HepG2 (cell line): ENCODE data around the gene MMP24OS. TPM values are rescaled to one million over a fixed set of nuclear protein-coding genes. Genes with fewer than 3 reads are reported as not detected.

Experiments
- ATM ChIP-seq: fragments of 450-650 bp; IDR thresholded peaks from 2 replicates; pipeline ENCODE4 v1.7.1; 2017; ENCODE audit warnings: mild to moderate bottlenecking, borderline replicate concordance
- BORCS8-MEF2B ChIP-seq: sonication (generic); formaldehyde crosslinking; IDR thresholded peaks from 2 replicates; pipeline ENCODE4 v1.8.0; 2022; ENCODE audit warnings: mild to moderate bottlenecking, missing genetic modification reagents
- CHCHD3 ChIP-seq: sonication (generic); formaldehyde crosslinking; IDR thresholded peaks from 2 replicates; pipeline ENCODE4 v1.8.0; 2022; ENCODE audit warnings: mild to moderate bottlenecking, missing genetic modification reagents, moderate library complexity
- HOXA9 ChIP-seq: sonication (generic); formaldehyde crosslinking; IDR thresholded peaks from 2 replicates; pipeline ENCODE4 v1.8.1; 2022; ENCODE audit warnings: missing genetic modification reagents, mild to moderate bottlenecking, moderate library complexity, borderline replicate concordance
- MBD4 ChIP-seq: IDR thresholded peaks from 2 replicates; pipeline ENCODE4 v1.6.1; 2012; ENCODE audit warnings: low read length, inconsistent platforms, borderline replicate concordance
- NR2C2 ChIP-seq: sonication (generic); formaldehyde crosslinking; IDR thresholded peaks from 2 replicates; pipeline ENCODE4 v1.4.0; 2020; ENCODE audit warnings: missing genetic modification reagents, mild to moderate bottlenecking, moderate library complexity, borderline replicate concordance
- PHF21A ChIP-seq: sonication (generic); formaldehyde crosslinking; IDR thresholded peaks from 2 replicates; pipeline ENCODE4 v1.5.0; 2020; ENCODE audit warnings: mild to moderate bottlenecking, missing genetic modification reagents
- PITX1 ChIP-seq: sonication (generic); formaldehyde crosslinking; IDR thresholded peaks from 2 replicates; pipeline ENCODE4 v1.5.1; 2020; ENCODE audit warnings: mild to moderate bottlenecking, missing genetic modification reagents
- POLR2AphosphoS5 ChIP-seq: IDR thresholded peaks from 2 replicates; pipeline ENCODE4 v1.6.1; 2012; ENCODE audit warnings: low read depth, low read length
- TRAFD1 ChIP-seq: sonication (generic); formaldehyde crosslinking; IDR thresholded peaks from 2 replicates; pipeline ENCODE4 v1.5.1; 2020; ENCODE audit warnings: missing genetic modification reagents, mild to moderate bottlenecking, borderline replicate concordance
- YEATS2 ChIP-seq: sonication (generic); formaldehyde crosslinking; IDR thresholded peaks from 2 replicates; pipeline ENCODE4 v1.4.0; 2020; ENCODE audit warnings: missing genetic modification reagents, borderline replicate concordance
- ZNF142 ChIP-seq: sonication (generic); formaldehyde crosslinking; IDR thresholded peaks from 2 replicates; pipeline ENCODE4 v1.4.0; 2020; ENCODE audit warnings: missing genetic modification reagents
- ZNF24 ChIP-seq: fragments of 450-650 bp; IDR thresholded peaks from 2 replicates; pipeline ENCODE4 v1.6.1; 2017; ENCODE audit warnings: antibody characterized with exemption, mild to moderate bottlenecking
- ZSCAN21 ChIP-seq: sonication (generic); formaldehyde crosslinking; IDR thresholded peaks from 2 replicates; pipeline ENCODE4 v1.8.0; 2022; ENCODE audit warnings: mild to moderate bottlenecking, missing genetic modification reagents, moderate library complexity, borderline replicate concordance
- polyA plus RNA-seq, 8 experiments: library from polyadenylated mRNA; depleted of rRNA in 3 of 8; stranded (reverse) in 7 of 8; unstranded in 1 of 8; fragments of >200 nt; fragmentation: Illumina TruSeq in 4 of 8; extraction: Trizol in 4 of 8; gene quantifications; 2 replicates each; pipeline versions ENCODE4 v1.2.1 to v1.2.3, GENCODE V29; 2011 to 2016; ENCODE audit warnings: low read depth in 4 of 8, missing spikeins in 1 of 8, mixed read lengths in 1 of 8; ENCODE audit not compliant: insufficient read depth in 1 of 8
- total RNA-seq, 5 experiments: library from RNA; depleted of rRNA; stranded (reverse); fragments of >200 nt; fragmentation: Illumina TruSeq; extraction: Trizol; gene quantifications; 2 replicates each; pipeline ENCODE4 v1.2.3, GENCODE V29; 2016; ENCODE audit warnings: low read depth in 1 of 5
- TF ChIP-seq, protein P1 (sequence below): sonication (generic); formaldehyde crosslinking; IDR thresholded peaks from 2 replicates; pipeline ENCODE4 v1.5.0; 2020; ENCODE audit warnings: missing genetic modification reagents, mild to moderate bottlenecking, borderline replicate concordance
- TF ChIP-seq, protein P2 (sequence below): sonication (generic); formaldehyde crosslinking; IDR thresholded peaks from 2 replicates; pipeline ENCODE4 v1.4.0; 2020; ENCODE audit warnings: missing genetic modification reagents, borderline replicate concordance

Gene MMP24OS
- total and polyA plus RNA-seq, 2 of the 13 experiments (the other 11 are each of a cell fraction or from before 2014, with no cell fraction given) = 6.0 to 8.5 TPM

DNA sequence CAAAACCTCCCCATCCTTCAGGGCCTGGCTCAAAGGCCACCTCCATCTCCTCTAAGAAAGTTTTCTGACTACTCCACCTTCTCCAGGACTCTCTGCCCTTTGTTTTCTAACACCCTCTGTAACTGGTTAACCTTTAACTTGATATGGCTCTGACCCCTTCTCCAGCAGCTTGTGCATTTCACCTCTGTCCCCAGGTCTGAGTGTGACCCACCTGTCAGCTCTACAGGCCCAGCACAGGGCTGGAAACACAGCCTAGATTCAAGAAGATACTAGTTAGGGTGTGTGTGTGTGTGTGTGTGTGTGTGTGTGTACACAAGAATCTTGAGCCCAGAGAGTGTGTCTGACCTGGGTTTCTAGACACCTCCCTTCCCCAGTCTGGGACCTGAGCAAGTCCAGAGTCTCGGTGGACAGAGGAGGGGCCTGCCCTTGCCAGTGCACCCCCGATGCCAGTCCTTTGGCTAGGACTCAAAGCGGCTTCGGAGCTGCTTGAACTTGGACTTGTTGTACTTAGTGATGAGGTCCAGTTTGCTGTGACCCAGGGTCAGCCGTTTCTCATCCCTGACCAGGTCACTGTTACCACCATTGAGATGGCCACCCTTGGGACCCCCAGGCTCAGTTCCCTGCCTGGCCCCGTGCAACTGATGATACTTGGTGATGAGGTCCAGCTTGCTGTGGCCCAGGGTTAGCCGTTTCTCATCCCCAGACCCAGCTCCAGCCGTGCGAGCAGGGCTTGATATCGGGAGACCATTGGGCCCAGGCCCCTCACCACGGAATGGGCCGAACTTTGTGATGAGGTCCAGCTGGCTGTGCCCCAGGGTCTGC lies 8.4 kb upstream of the MMP24OS start (continued):
- TF ChIP-seq BORCS8-MEF2B (CRISPR knock-in tag) (peak; percentile 37; the same call in 1 of the 2 replicates), TRAFD1 (CRISPR knock-in tag) (no peak), ZSCAN21 (CRISPR knock-in tag) (peak; percentile 74; the same call in 1 of the 2 replicates), PHF21A (CRISPR knock-in tag) (peak; percentile 74; the same call in 1 of the 2 replicates), CHCHD3 (CRISPR knock-in tag) (no peak), ZNF142 (CRISPR knock-in tag) (no peak), ZNF24 (no peak), NR2C2 (CRISPR knock-in tag) (peak; percentile 67; the same call in 1 of the 2 replicates), HOXA9 (no peak), MBD4 (no peak), YEATS2 (CRISPR knock-in tag) (no peak), PITX1 (no peak; the same call in none of the 2 replicates), ATM (no peak), POLR2AphosphoS5 (peak; percentile 86)
- TF ChIP-seq, protein P1, sequence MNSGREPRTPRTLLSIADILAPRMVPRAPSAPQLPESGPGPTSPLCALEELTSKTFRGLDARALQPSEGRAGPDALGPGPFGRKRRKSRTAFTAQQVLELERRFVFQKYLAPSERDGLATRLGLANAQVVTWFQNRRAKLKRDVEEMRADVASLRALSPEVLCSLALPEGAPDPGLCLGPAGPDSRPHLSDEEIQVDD = no peak
- TF ChIP-seq, protein P2, sequence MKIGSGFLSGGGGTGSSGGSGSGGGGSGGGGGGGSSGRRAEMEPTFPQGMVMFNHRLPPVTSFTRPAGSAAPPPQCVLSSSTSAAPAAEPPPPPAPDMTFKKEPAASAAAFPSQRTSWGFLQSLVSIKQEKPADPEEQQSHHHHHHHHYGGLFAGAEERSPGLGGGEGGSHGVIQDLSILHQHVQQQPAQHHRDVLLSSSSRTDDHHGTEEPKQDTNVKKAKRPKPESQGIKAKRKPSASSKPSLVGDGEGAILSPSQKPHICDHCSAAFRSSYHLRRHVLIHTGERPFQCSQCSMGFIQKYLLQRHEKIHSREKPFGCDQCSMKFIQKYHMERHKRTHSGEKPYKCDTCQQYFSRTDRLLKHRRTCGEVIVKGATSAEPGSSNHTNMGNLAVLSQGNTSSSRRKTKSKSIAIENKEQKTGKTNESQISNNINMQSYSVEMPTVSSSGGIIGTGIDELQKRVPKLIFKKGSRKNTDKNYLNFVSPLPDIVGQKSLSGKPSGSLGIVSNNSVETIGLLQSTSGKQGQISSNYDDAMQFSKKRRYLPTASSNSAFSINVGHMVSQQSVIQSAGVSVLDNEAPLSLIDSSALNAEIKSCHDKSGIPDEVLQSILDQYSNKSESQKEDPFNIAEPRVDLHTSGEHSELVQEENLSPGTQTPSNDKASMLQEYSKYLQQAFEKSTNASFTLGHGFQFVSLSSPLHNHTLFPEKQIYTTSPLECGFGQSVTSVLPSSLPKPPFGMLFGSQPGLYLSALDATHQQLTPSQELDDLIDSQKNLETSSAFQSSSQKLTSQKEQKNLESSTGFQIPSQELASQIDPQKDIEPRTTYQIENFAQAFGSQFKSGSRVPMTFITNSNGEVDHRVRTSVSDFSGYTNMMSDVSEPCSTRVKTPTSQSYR (CRISPR knock-in tag) = no peak
